NCI-H526 (cell line): ENCODE data around the gene SLC24A5.

Source experiments
- DNase-seq, 2 experiments: peaks; one replicate each; lab custom pipeline; 2025; lab: John Stamatoyannopoulos, UW

SLC24A5 gene

DNA sequence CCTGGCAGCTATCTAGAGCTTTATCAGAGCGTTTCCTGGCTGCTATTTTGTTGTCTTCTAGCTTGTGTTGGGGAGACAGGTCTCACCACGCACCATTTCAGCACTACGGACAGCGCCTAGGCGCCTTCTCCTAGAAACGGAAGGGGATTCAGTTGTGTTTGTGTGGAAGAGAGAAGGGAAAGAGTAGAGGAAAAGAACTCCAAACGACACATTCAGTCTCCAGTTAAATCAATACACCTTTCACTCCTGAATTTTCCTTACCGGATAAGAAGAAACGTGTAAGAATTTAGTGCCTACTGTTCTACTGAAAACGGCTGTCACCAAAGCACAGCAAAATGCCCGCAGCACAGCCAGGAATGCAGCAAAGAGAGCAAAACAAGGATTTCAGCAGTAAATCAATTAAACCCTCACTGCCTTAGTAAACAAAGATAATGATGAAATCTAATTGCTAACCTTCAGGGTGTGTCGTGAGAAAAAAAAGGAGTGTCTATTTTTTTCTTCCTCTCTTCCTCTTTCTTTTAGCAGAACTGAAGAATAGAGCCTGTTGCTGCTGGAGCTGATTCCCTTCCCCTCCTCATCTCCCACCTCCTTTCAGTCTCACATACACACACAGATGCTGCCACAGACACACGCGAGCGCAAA is 70.3 kb downstream of the SLC24A5 start:
- DNase-seq, result no peak

DNA sequence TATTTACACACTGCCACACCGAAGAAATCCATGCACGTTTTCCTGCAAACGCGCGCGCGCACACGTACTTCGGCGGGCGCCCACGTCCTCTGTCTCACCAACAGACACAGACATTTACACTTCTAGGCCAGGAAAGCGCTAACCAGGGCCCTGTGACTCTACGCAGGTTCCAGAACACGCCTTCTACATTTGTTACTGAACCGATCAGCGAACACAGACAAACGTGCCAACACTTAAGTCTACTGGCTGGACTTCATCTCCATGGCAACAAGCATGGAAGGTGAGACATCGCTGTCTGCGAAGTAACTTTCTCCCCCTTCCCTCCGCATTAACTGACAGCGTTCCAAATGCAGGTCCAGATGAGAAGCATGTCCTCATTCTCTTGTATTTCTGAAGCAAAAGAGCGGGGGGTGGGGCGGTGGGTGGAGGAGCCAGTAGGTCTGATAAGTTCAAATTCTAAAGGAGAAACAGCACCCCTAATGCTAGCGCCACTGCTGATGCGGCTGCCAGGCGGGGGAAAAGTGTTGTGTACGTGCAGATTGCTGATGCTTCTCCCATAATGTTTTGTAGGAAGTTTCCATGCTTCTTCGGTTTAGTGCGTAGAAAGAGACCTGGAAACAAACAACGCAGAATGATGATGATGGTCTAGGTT is 70.9 kb downstream of the SLC24A5 start, which contains the start of gene CTXN2:
Gene CTXN2, plus strand, starts transcription at position 92 of the 652 bp plus-strand sequence. CDS start 9,636 bp downstream, outside the sequence.
- no peak for DNase-seq
